Measurements from ENCODE around the gene ALK.

DNA sequence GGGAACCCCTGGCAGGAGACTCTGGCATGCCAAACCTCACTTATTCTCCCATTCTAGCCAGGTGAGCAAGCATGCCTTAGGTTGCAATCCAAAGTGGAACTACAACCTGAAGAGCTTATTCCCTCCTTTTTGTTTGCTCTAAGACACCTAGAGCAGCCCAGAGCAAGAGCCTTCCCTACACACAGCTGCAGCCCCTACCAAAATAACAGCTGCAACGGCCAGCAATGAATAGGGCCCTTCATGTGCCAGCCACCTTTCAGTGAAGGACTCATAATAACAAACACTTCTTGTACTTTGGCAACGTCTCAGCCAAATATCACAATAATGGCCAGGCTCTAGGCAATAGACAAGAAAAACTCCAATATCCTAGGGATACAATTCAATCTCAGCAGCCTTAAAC lies 178.7 kb downstream of the ALK start:
- no peak for TF ChIP-seq EZH2 (IDR thresholded peaks at IDR 0.05; ENCODE audit: borderline replicate concordance, low read depth, low read length, severe bottlenecking)
- TF ChIP-seq, protein P1, sequence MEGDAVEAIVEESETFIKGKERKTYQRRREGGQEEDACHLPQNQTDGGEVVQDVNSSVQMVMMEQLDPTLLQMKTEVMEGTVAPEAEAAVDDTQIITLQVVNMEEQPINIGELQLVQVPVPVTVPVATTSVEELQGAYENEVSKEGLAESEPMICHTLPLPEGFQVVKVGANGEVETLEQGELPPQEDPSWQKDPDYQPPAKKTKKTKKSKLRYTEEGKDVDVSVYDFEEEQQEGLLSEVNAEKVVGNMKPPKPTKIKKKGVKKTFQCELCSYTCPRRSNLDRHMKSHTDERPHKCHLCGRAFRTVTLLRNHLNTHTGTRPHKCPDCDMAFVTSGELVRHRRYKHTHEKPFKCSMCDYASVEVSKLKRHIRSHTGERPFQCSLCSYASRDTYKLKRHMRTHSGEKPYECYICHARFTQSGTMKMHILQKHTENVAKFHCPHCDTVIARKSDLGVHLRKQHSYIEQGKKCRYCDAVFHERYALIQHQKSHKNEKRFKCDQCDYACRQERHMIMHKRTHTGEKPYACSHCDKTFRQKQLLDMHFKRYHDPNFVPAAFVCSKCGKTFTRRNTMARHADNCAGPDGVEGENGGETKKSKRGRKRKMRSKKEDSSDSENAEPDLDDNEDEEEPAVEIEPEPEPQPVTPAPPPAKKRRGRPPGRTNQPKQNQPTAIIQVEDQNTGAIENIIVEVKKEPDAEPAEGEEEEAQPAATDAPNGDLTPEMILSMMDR (IDR thresholded peaks at IDR 0.05; ENCODE audit: borderline replicate concordance, extremely low read depth, low read length, poor library complexity, severe bottlenecking): no peak

Measured in DND-41 (cell line).